Heart left ventricle (tissue), 16 donors: ENCODE data around the gene FAM3A. TPM values are rescaled to one million over a fixed set of nuclear protein-coding genes. Genes with fewer than 3 reads are reported as not detected.
"Not testable (repeated sequence)": the region's sequence is repeated elsewhere in the genome, so short reads cannot be mapped to it uniquely, and the experiment has no call there.

Experiments used
- ATAC-seq, 4 donors: fragments of 200-7000 bp; cut with Tn5 transposase; one replicate each; pipeline ENCODE4 v1.9.1; 2020 to 2022; ENCODE audit warnings: moderate library complexity in 4 of 4, mild to moderate bottlenecking in 3 of 4, moderate number of reproducible peaks in 1 of 4
- DNase-seq, 5 donors: peaks; one replicate each; pipeline ENCODE4 v3.0.0-alpha.2; 2020
- H3K27ac ChIP-seq, 12 donors: fragments of 200-600 bp; sonication (generic) in 4 of 12; one replicate each; pipeline versions ENCODE4 v1.5.0 to v1.8.0; 2016 to 2022; ENCODE audit warnings: mild to moderate bottlenecking in 2 of 12
- H3K27me3 ChIP-seq, 9 donors: fragments of 200-600 bp; sonication (generic) in 2 of 9; one replicate each; pipeline versions ENCODE4 v1.5.1 to v1.8.0; 2016 to 2022; ENCODE audit warnings: mild to moderate bottlenecking in 3 of 9
- H3K36me3 ChIP-seq, 9 donors: fragments of 200-600 bp; sonication (generic) in 2 of 9; one replicate each; pipeline versions ENCODE4 v1.5.0 to v1.8.0; 2018 to 2022; ENCODE audit warnings: mild to moderate bottlenecking in 2 of 9
- H3K4me1 ChIP-seq, 12 donors: fragments of 200-600 bp; sonication (generic) in 4 of 12; one replicate each; pipeline versions ENCODE4 v1.5.0 to v1.8.0; 2016 to 2022; ENCODE audit warnings: mild to moderate bottlenecking in 3 of 12
- H3K4me3 ChIP-seq, 12 donors: fragments of 200-600 bp; sonication (generic) in 4 of 12; one replicate each; pipeline versions ENCODE4 v1.5.0 to v1.8.0; 2017 to 2022; ENCODE audit warnings: mild to moderate bottlenecking in 9 of 12, moderate library complexity in 4 of 12
- H3K9me3 ChIP-seq, 12 donors: fragments of 200-600 bp; sonication (generic) in 4 of 12; one replicate each; pipeline versions ENCODE4 v1.5.0 to v1.8.0; 2016 to 2022; ENCODE audit warnings: mild to moderate bottlenecking in 1 of 12
- POLR2A ChIP-seq, 2 donors: fragments of 450-650 bp; IDR thresholded peaks; one replicate each; pipeline ENCODE4 v1.6.1; 2017; ENCODE audit warnings: antibody characterized with exemption in 2 of 2, mild to moderate bottlenecking in 2 of 2, moderate library complexity in 2 of 2
- WGBS, 4 donors: extraction: QIAGEN DNeasy Blood & Tissue Kit in 2 of 4; methylation state at CpG; one replicate each; pipeline versions ENCODE4 v1.1.5 to v1.1.7; 2013 to 2018; 5-methylcytosine and 5-hydroxymethylcytosine counted together
- intact Hi-C, 10 donors: fragments of 100-400 bp; cut with DNase I; formaldehyde crosslinking; loops; one replicate each; pipeline versions ENCODE4 v1.11.1 to v1.14.2; 2022
- polyA plus RNA-seq, 2 donors: library from polyadenylated mRNA; stranded (reverse); fragments of 200-250 nt; gene quantifications; one replicate each; pipeline ENCODE4 v1.2.3, GENCODE V29; 2013
- total RNA-seq, 9 donors: library from RNA; depleted of rRNA in 2 of 9; stranded (reverse); fragments of >200 nt in 2 of 9; fragmentation: NEBNext Ultra II Directional in 3 of 9; extraction: Animal tissue kit (Norgen Biotek cat#: 25700) in 3 of 9; gene quantifications; one replicate each; pipeline versions ENCODE4 v1.1.0 to v1.2.4, GENCODE V29; 2016 to 2023
- TF ChIP-seq, protein P1 (sequence below), 12 donors: fragments of 200-600 bp; sonication (generic) in 4 of 12; IDR thresholded peaks; one replicate each; pipeline versions ENCODE4 v1.5.0 to v1.8.0; 2018 to 2022; ENCODE audit warnings: antibody characterized with exemption in 12 of 12, mild to moderate bottlenecking in 5 of 12
- donor health status: ischemic (EF 13 %, LVEDD 7.1; RV severe dilation, severe dysfunction).
- donor health status: healthy with polysubstance abuse.
- donor health status: DM: no; HTN: yes; CAD: no.
- donor health status: DM: no; HTN: no; CAD: no.
- donor health status: ischemic (EF 25% LVEDD 6.9; RV normal size, moderate dysfunction).
- donor health status: ischemic (EF 25% LVEDD 5.7; RV mildly dilated, moderate dysfunction).
- donor health status: healthy.
- donor health status: DM: yes; HTN: yes; CAD: no.
- donor health status: ischemic (EF 35%, LVEDD 5.7; RV mildly dilated, moderate dysfunction).
- donor health status: nonischemic (EF 11% LVEDD 7.7; RV severe dilation, severe dysfunction).
- donor health status: DM: yes; HTN: yes; CAD: no.
- donor health status: PGD.
- donor health status: ischemic (EF 29% LVEDD 5.4; RV normal size, mild dysfunction).
- donor health status: nonischemic (EF 23%, LVEDD 6.1; RV moderate dilation, normal function).

The FAM3A gene
- total and polyA plus RNA-seq, 11 donors, result 36.2 to 82.6 (median 51.5) TPM

DNA sequence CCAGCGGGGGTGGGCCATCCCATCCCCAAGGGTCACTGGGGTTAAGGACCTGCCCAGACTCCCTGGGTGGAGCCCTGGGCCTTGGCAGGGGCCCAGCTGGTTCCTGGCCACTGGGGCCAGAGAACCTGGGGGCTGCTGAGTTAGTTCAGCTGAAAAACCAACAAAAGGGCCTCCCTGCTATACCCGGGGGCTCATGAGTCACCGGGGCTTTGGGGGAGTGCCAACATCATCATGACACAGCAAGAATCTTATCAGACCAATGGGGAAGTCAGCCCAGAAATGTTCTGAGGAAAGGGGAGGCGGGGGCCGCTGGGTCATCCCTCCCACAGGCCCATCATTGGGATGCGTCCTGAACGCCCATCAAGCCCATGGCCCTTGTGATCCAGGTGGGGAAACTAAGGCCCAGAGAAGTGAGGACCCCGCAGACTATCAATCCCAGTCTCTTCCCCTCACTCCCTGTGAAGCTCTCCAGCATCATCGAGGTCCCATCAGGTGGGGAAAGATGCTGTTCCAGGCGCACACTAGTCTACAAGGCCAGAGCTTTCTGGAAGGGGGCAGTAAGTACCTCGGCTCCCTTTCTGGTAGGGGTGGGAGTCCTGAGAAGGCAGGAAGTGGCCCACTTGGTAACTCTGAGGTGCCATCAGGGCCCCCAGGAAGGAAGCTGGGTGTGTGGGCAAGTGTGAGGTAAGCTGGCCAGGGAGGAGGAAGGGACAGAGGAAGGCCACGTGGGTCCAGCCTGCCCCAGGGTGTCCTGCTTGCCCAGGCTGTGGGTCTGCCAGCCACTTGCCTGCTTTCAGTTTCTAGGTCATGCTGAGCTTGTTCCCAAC lies 26.1 kb upstream of the FAM3A start:
- Histone ChIP-seq H3K27ac (peak overlapping the region in 11 of 12 donors; percentile 19 to 88 (median 65)), H3K9me3 (peaks cover 0 to 8% (median 0%) of the 10 kb centered on the region in 12 donors), H3K27me3 (peaks cover 0 to 4% (median 0%) of the 10 kb centered on the region in 9 donors), H3K36me3 (peaks cover 0 to 7% (median 0%) of the 10 kb centered on the region in 9 donors), H3K4me1 (peaks cover 0 to 58% (median 14%) of the 10 kb centered on the region in 12 donors), H3K4me3 (peak overlapping the region in 1 of 12 donors; percentile 28)
- peak; percentile 48 to 68 (median 60) for ATAC-seq
- WGBS, 4 donors, result 43 to 61% (median 56%) methylated on average over 11 to 12 of the region's 12 CpGs
- intact Hi-C loops, result no loop called here
- DNase-seq, result peak; percentile 66 to 84 (median 67)
- TF ChIP-seq, protein P1, sequence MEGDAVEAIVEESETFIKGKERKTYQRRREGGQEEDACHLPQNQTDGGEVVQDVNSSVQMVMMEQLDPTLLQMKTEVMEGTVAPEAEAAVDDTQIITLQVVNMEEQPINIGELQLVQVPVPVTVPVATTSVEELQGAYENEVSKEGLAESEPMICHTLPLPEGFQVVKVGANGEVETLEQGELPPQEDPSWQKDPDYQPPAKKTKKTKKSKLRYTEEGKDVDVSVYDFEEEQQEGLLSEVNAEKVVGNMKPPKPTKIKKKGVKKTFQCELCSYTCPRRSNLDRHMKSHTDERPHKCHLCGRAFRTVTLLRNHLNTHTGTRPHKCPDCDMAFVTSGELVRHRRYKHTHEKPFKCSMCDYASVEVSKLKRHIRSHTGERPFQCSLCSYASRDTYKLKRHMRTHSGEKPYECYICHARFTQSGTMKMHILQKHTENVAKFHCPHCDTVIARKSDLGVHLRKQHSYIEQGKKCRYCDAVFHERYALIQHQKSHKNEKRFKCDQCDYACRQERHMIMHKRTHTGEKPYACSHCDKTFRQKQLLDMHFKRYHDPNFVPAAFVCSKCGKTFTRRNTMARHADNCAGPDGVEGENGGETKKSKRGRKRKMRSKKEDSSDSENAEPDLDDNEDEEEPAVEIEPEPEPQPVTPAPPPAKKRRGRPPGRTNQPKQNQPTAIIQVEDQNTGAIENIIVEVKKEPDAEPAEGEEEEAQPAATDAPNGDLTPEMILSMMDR (IDR thresholded peaks at IDR 0.05), result no peak
- no peak for TF ChIP-seq POLR2A (IDR thresholded peaks at IDR 0.05)

DNA sequence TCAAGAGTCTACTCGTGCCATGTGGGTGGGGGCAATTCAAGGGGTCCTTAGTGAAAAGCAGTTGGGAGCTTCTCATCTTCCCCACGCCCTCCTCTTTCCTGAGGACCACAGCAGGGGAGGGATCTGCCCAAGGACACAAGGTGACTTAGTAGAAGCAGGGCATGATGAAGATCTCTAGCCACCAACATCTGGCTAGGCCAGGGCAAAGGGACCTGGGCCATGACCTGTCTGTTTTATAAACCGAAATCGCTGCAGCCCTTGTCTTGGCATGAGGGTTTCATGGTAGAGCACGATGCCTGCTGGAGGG lies 25.5 kb upstream of the FAM3A start:
- TF ChIP-seq, protein P1 (IDR thresholded peaks at IDR 0.05), result no peak
- peak overlapping the region in 11 of 12 donors; percentile 19 to 88 (median 60) for H3K27ac ChIP-seq
- peaks cover 0 to 7% (median 0%) of the 10 kb centered on the region in 9 donors for H3K36me3 ChIP-seq
- H3K27me3 ChIP-seq, result peaks cover 0 to 4% (median 0%) of the 10 kb centered on the region in 9 donors
- H3K9me3 ChIP-seq, result peaks cover 0 to 3% (median 0%) of the 10 kb centered on the region in 12 donors
- no peak for ATAC-seq
- peaks cover 0 to 58% (median 14%) of the 10 kb centered on the region in 12 donors for H3K4me1 ChIP-seq
- 52 to 74% (median 68%) methylated on average over 3 to 5 of the region's 5 CpGs for WGBS, 4 donors
- no peak overlapping the region for H3K4me3 ChIP-seq
- DNase-seq, result no peak
- intact Hi-C loops, result no loop called here

- intact Hi-C loops, result no loop called here
- Histone ChIP-seq H3K4me3 (no peak overlapping the region), H3K27me3 (peaks cover 0 to 4% (median 0%) of the 10 kb centered on the region in 9 donors), H3K27ac (peak overlapping the region in 6 of 12 donors; percentile 20 to 88 (median 66)), H3K9me3 (no peaks in the 10 kb centered on the region), H3K4me1 (peaks cover 0 to 54% (median 11%) of the 10 kb centered on the region in 12 donors), H3K36me3 (peaks cover 0 to 8% (median 0%) of the 10 kb centered on the region in 9 donors)
- no peak for TF ChIP-seq POLR2A (IDR thresholded peaks at IDR 0.05)
- TF ChIP-seq, protein P1 (IDR thresholded peaks at IDR 0.05), result no peak
- DNase-seq, result no peak
- ATAC-seq, result peak in 1 of 4 donors; percentile 4
- WGBS, 4 donors, result 85 to 93% (median 89%) methylated on average over 18 to 19 of the region's 19 CpGs
Measured at GRCh38 chrX:154540897-154541535, 25.0 kb upstream of the FAM3A start.

GRCh38 chrX:154540365-154540764 lies 24.3 kb upstream of the FAM3A start:
- H3K27ac ChIP-seq, H3K36me3 ChIP-seq, H3K27me3 ChIP-seq, ATAC-seq, DNase-seq, H3K4me3 ChIP-seq, intact Hi-C loops, H3K9me3 ChIP-seq: not testable (repeated sequence)
- H3K4me1 ChIP-seq, result peaks cover 0 to 48% (median 9%) of the 10 kb centered on the region in 12 donors
- WGBS, 4 donors, result 75 to 97% (median 82%) methylated on average over 7 of the region's 7 CpGs
